ENCODE measurements around the gene LPAR3.

- TF ChIP-seq EZH2 (IDR thresholded peaks at IDR 0.05; ENCODE audit: insufficient read depth, poor library complexity, severe bottlenecking) (no peak), EZH2phosphoT487 (IDR thresholded peaks at IDR 0.05; ENCODE audit: insufficient read depth, low read depth) (no peak)
These were observed 19.9 kb upstream of the LPAR3 start for GRCh38 chr1:84912726-84913554.
